RWPE1 (cell line): ENCODE results near the gene POMGNT1.

Experiments used
- CTCF ChIA-PET: fragments of 350-600 bp; sonication (Branson Sonifier 250); formaldehyde crosslinking; extraction: SDS; loops from one replicate; lab custom pipeline; 2021; lab: Yijun Ruan, JAX
- POLR2A ChIA-PET: fragments of 400-600 bp; formaldehyde crosslinking; extraction: SDS; loops from one replicate; lab custom pipeline; 2020; ENCODE audit warnings: antibody characterized with exemption; ENCODE audit not compliant: low non-redundant PET; lab: Yijun Ruan, JAX
- DNase-seq: peaks from one replicate; pipeline ENCODE4 v3.0.0; 2012; ENCODE audit warnings: low spot score
- H3K27ac ChIP-seq: fragments of 450-650 bp; 2 replicates; pipeline ENCODE4 v1.5.1; 2017
- TF ChIP-seq, protein P1 (sequence below): fragments of 450-650 bp; conservative IDR thresholded peaks from 2 replicates; pipeline ENCODE4 v1.5.1; 2017; ENCODE audit warnings: low read depth, mild to moderate bottlenecking

The POMGNT1 gene

GRCh38 chr1:46199233-46199749, 1.1 kb upstream of the POMGNT1 start:
- TF ChIP-seq, protein P1, sequence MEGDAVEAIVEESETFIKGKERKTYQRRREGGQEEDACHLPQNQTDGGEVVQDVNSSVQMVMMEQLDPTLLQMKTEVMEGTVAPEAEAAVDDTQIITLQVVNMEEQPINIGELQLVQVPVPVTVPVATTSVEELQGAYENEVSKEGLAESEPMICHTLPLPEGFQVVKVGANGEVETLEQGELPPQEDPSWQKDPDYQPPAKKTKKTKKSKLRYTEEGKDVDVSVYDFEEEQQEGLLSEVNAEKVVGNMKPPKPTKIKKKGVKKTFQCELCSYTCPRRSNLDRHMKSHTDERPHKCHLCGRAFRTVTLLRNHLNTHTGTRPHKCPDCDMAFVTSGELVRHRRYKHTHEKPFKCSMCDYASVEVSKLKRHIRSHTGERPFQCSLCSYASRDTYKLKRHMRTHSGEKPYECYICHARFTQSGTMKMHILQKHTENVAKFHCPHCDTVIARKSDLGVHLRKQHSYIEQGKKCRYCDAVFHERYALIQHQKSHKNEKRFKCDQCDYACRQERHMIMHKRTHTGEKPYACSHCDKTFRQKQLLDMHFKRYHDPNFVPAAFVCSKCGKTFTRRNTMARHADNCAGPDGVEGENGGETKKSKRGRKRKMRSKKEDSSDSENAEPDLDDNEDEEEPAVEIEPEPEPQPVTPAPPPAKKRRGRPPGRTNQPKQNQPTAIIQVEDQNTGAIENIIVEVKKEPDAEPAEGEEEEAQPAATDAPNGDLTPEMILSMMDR, result no peak
- no peak for DNase-seq
- peak overlapping the region; percentile 87 for H3K27ac ChIP-seq
- POLR2A ChIA-PET, result interaction anchor here (0.6 kb wide), 1 partner anchor 242 kb away, joined by 3 read pairs; no protein-coding TSS in a partner anchor
- CTCF ChIA-PET, result interaction anchor here (0.6 to 2.5 kb wide), 3 partner anchors 12 to 24 kb away, joined by 3 to 18 read pairs (median 3); no protein-coding TSS in a partner anchor

DNA sequence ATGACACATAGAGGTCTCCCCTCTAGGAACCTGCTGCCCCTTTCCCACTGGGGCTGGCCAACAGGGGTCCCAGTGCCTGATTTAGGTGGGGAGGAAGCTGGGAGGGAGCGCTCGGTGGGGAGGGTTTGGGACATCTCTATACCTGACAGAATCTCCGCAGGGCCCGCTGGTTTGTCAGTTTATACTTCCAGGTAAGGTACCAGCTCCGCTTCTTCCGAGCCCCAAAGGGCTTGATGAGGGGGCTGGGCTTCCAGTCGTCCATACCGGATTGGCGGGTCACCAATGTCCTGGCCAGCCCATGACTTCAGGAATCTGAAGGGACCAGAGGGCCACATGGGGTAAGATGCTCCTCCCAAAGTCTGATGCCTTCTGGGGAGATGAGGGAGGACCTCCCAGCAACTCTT, 672 bp downstream of the POMGNT1 start:
- no peak for DNase-seq
- CTCF ChIA-PET, result interaction anchor here (1.2 to 2.5 kb wide), 2 partner anchors 16 to 26 kb away, joined by 4 to 18 read pairs; no protein-coding TSS in a partner anchor
- peak overlapping the region; percentile 87 for H3K27ac ChIP-seq
- POLR2A ChIA-PET, result interaction anchor here (0.7 to 1.3 kb wide), 2 partner anchors 15 to 30 kb away, joined by 3 to 4 read pairs; no protein-coding TSS in a partner anchor
- TF ChIP-seq, protein P1, result no peak

- ChIA-PET CTCF (no interaction called here), POLR2A (no interaction called here)
- TF ChIP-seq, protein P1, result no peak
These were observed 1.6 kb downstream of the POMGNT1 start for GRCh38 chr1:46196609-46197008.

GRCh38 chr1:46194641-46195193, 3.5 kb downstream of the POMGNT1 start:
- TF ChIP-seq, protein P1, result no peak
- DNase-seq, result no peak
- ChIA-PET POLR2A (interaction anchor here (0.8 kb wide), 1 partner anchor 28 kb away, joined by 4 read pairs; no protein-coding TSS in a partner anchor), CTCF (interaction anchor here (0.7 to 2.3 kb wide), 3 partner anchors 14 to 156 kb away, joined by 3 to 13 read pairs (median 3); no protein-coding TSS in a partner anchor)
- H3K27ac ChIP-seq, result peak overlapping the region; percentile 39

More at GRCh38 chr1:46196609-46197008, 1.6 kb downstream of the POMGNT1 start:
- DNase-seq, result no peak
- peak overlapping the region; percentile 87 for H3K27ac ChIP-seq

DNA sequence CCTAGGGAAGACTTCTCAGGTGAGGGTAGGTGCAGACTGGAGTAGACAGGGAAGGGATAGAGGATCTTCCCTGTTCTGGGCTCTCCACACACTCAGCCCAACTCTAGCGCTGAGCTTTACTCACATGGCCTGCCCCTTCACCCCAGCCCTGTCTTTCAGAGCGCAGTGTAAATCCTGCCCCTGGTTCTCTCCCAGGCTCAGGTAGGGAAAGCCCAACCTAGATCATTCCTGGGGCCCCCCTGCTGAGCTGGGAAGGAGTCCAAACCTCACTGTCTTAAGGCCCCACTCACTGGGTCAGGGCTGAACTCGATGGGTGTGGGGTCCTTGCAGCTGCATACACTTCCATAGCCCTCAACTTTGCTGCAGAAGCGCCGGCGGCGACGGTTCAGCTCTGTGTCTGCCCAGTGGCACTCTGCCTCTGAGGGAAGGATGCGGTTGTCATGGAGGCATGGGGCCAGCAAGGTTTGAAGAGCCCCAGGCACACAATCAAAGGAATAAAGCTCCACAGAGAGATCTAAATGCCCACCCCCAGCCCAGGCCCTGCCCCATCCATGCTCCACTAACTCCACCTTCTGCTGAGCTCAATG, 4.2 kb downstream of the POMGNT1 start:
- ChIA-PET CTCF (interaction anchor here (0.6 to 2.3 kb wide), 3 partner anchors 29 to 183 kb away, joined by 3 to 13 read pairs (median 3); no protein-coding TSS in a partner anchor), POLR2A (no interaction called here)
- TF ChIP-seq, protein P1, result no peak
- H3K27ac ChIP-seq, result peak overlapping the region; percentile 39
- no peak for DNase-seq

DNA sequence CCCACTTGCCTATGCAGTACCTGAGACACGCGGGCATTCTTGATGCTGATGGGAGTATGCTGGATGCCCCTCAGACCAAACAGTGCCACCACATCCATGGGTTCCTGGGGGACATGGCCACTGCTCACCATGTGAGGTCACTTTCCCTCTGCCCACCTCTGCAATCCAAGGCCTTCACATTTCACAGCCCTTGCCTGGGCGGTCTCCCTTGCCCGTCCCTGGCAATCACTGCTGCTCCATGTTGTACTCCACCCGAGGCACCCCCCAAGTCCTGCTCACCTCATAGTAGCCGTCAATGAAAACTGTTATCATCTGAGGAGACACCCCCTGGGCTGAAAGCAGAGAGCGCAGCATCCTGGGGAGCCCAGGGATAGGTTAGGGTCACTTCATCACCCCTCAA, 4.9 kb downstream of the POMGNT1 start:
- CTCF ChIA-PET, result no interaction called here
- TF ChIP-seq, protein P1, result no peak
- H3K27ac ChIP-seq, result peak overlapping the region; percentile 39; the same call in 1 of the 2 replicates
- no peak for DNase-seq
- POLR2A ChIA-PET, result no interaction called here
